GM18517 (cell line): ENCODE measurements around the gene HMOX2.

Experiments
- ATAC-seq: cut with Tn5 transposase; IDR thresholded peaks from one replicate; pipeline ENCODE4 v1.9.1; 2021; ENCODE audit warnings: mild to moderate bottlenecking, moderate library complexity; ENCODE audit not compliant: unreplicated experiment

The HMOX2 gene

DNA sequence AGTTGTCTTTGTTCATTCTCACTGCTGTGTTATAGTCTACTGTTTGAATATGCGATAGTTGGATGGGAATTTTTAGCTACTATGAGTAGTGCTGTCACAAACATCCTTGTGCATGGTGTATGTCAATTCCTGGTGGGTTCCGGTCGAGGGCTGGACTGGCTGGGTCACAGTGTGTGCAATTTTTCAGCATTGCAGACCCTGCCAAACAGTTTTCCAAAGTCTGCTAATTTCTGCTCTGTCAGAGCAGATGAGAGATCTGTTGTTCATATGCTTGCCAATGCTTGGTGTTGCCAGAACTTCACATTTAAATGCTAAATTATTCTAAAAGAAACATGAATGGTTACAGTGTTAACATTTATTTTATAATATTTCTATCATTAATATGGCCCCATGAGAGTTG, 76.3 kb downstream of the HMOX2 start:
- ATAC-seq: no peak

DNA sequence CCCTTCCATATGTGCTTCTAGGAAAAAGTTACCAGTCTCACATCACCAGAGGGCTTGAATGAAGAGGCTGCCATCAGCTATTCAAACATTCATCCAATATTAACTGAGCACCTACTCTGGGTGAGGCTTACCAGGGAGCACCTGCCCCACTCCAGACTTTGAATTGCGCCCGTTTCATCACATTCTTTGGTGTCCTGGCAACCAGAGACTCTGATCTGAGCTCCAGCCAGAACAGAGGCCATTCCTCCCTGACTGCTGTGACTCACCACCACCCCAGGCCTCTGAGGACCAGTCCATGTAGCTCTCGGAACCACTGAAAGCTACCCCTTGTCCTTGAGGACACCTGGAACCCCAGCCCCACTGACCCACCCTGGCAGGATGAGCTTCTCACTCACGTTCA, 79.9 kb downstream of the HMOX2 start, which contains the start of gene C16orf96:
Gene C16orf96 (plus strand): TSS at position 229 of the 400 bp plus-strand sequence. CDS start 150 bp downstream, at position 379.
- no peak for ATAC-seq

DNA sequence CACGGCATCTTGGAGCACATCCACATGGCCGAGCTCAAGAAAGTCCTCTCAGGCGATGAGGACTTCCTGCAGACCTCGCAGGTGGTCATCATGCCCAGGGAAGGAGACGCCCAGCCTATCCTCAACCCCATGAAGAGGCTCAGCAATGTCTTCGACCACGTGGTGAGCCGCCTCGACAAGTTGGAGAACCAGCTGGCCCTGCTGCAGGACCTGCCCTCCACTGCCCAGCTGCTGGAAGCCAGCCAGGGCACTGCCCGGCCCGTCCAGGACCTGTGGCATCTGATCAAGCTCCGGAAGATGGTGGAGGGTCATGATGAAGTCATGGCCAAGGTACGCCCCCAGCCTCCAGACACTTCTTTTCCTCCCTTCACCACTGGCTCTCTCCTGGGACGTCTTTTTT, 80.4 kb downstream of the HMOX2 start:
- no peak for ATAC-seq

DNA sequence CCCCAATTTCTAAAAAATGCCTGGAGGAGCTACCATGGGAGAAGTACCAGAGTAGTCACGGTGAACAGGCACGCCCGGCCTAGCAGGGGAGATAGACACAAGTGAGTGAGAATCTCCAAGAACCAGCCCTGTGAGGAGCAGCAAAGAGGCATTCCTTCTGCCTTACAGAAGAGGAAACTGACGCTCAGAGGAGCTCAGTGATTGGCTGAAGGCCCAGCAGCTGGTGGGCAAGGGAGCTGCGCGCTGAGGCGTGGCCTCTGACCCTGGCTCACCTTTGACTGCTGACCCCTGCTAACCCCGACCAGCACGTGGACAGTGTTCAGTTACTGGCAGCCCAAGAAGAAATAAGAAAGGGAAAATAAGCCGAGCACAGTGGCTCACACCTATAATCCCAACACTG, 81.8 kb downstream of the HMOX2 start:
- ATAC-seq: no peak
